Endothelial cell of umbilical vein (primary cell): Measurements from ENCODE around the gene DLGAP1. TPM values are rescaled to one million over a fixed set of nuclear protein-coding genes. Genes with fewer than 3 reads are reported as not detected.

ENCODE experiments used
- BruUV-seq: library from RNA; stranded (reverse); fragments of 400-500 nt; replicated peaks from 2 replicates; lab custom pipeline; 2021; lab: Mats Ljungman, UMichigan
- CTCF ChIA-PET: fragments of 300-600, 350-600 bp; sonication (Branson Sonifier 250); formaldehyde crosslinking; loops from one replicate; lab custom pipeline; 2021; ENCODE audit warnings: antibody characterized with exemption, inconsistent platforms; lab: Charles Lee
- POLR2A ChIA-PET: fragments of 300-600, 350-600 bp; sonication (Branson Sonifier 250); formaldehyde crosslinking; loops from one replicate; lab custom pipeline; 2021; ENCODE audit warnings: antibody characterized with exemption, inconsistent platforms; lab: Charles Lee
- DNase-seq: peaks from one replicate; pipeline ENCODE4 v3.0.0-alpha.2; 2011; ENCODE audit warnings: low read depth, low spot score
- FAIRE-seq: peaks from 2 replicates; lab custom pipeline; 2011; peaks lifted over from hg19 to GRCh38; lab: Jason Lieb, UNC
- H2AFZ ChIP-seq: 2 replicates; pipeline ENCODE4 v1.6.0; 2012; ENCODE audit warnings: low read depth, low read length, control low read depth, inconsistent platforms
- H3K27ac ChIP-seq: 2 replicates; pipeline ENCODE4 v1.5.1; 2011; ENCODE audit warnings: low read depth, mild to moderate bottlenecking, control low read depth, low read length, moderate library complexity; ENCODE audit not compliant: insufficient read depth
- H3K27me3 ChIP-seq, 2 experiments: 2 replicates each; pipeline versions ENCODE4 v1.6.0 to v1.6.1; 2011; ENCODE audit warnings: low read length in 2 of 2, mixed read lengths in 1 of 2; ENCODE audit not compliant: control insufficient read depth in 2 of 2, insufficient read depth in 2 of 2
- H3K36me3 ChIP-seq, 2 experiments: 2 replicates in 1 of 2; 3 replicates in 1 of 2; pipeline ENCODE4 v1.5.1; 2011; ENCODE audit warnings: low read length in 2 of 2, mild to moderate bottlenecking in 1 of 2, moderate library complexity in 1 of 2; ENCODE audit not compliant: control insufficient read depth in 2 of 2, insufficient read depth in 2 of 2; ENCODE audit errors: extremely low read depth in 1 of 2
- H3K4me1 ChIP-seq: 3 replicates; pipeline ENCODE4 v1.5.1; 2011; ENCODE audit warnings: mild to moderate bottlenecking, low read length; ENCODE audit not compliant: control insufficient read depth, insufficient read depth; ENCODE audit errors: extremely low read depth
- H3K4me2 ChIP-seq: 2 replicates; pipeline ENCODE4 v1.6.1; 2011; ENCODE audit warnings: low read length, control low read depth, mixed read lengths; ENCODE audit not compliant: insufficient read depth
- H3K4me3 ChIP-seq, 3 experiments: fragments of 200-600 bp in 1 of 3; sonication (generic), shearing (Covaris generic) in 1 of 3; replicated peaks in 1 of 3; 2 replicates each; pipeline ENCODE4 v1.5.1; 2011 to 2016; ENCODE audit warnings: control low read depth in 3 of 3, low read length in 3 of 3, mild to moderate bottlenecking in 2 of 3, inconsistent platforms in 1 of 3, low read depth in 1 of 3, moderate library complexity in 1 of 3; ENCODE audit not compliant: insufficient read depth in 1 of 3
- H3K79me2 ChIP-seq: 2 replicates; pipeline ENCODE4 v1.6.0; 2012; ENCODE audit warnings: low read length, inconsistent platforms; ENCODE audit not compliant: control insufficient read depth, insufficient read depth
- H3K9ac ChIP-seq: replicated peaks from 2 replicates; pipeline ENCODE3; 2011; ENCODE audit warnings: low read length, control low read depth; ENCODE audit not compliant: insufficient read depth; ENCODE audit errors: extremely low read depth
- H3K9me1 ChIP-seq: replicated peaks from 3 replicates; pipeline ENCODE4 v1.6.0; 2011; ENCODE audit warnings: mild to moderate bottlenecking, low read length; ENCODE audit not compliant: control insufficient read depth, insufficient read depth; ENCODE audit errors: extremely low read depth
- H3K9me3 ChIP-seq: replicated peaks from 2 replicates; pipeline ENCODE4 v1.5.1; 2012; ENCODE audit warnings: low read length, inconsistent platforms; ENCODE audit not compliant: control insufficient read depth, insufficient read depth
- H4K20me1 ChIP-seq: replicated peaks from 2 replicates; pipeline ENCODE3; 2011; ENCODE audit warnings: mild to moderate bottlenecking, low read length; ENCODE audit not compliant: control insufficient read depth, insufficient read depth; ENCODE audit errors: extremely low read depth
- CTCF ChIP-seq, 2 donors: IDR thresholded peaks; 1 replicate in 1 of 2; 2 replicates in 1 of 2; pipeline ENCODE4 v1.5.1; 2011; ENCODE audit warnings: low read length in 2 of 2, mild to moderate bottlenecking in 2 of 2, moderate library complexity in 2 of 2, control low read depth in 1 of 2, inconsistent platforms in 1 of 2, low read depth in 1 of 2; ENCODE audit not compliant: insufficient read depth in 1 of 2; ENCODE audit errors: extremely low read depth in 1 of 2
- EZH2 ChIP-seq: IDR thresholded peaks from 2 replicates; pipeline ENCODE4 v1.6.1; 2012; ENCODE audit warnings: borderline replicate concordance, low read depth, mild to moderate bottlenecking, moderate library complexity, low read length, inconsistent platforms; ENCODE audit not compliant: severe bottlenecking
- FOS ChIP-seq: IDR thresholded peaks from 2 replicates; pipeline ENCODE4 v1.6.1; 2011; ENCODE audit warnings: mild to moderate bottlenecking, low read length, moderate library complexity, borderline replicate concordance; ENCODE audit not compliant: insufficient read depth
- GATA2 ChIP-seq: IDR thresholded peaks from 2 replicates; pipeline ENCODE4 v1.7.0; 2011; ENCODE audit warnings: low read depth, mild to moderate bottlenecking, moderate library complexity, mixed read lengths, low read length; ENCODE audit not compliant: insufficient read length, insufficient read depth
- JUN ChIP-seq: IDR thresholded peaks from 2 replicates; pipeline ENCODE4 v1.6.1; 2011; ENCODE audit warnings: borderline replicate concordance, low read depth; ENCODE audit not compliant: insufficient read length, insufficient read depth
- MAX ChIP-seq: IDR thresholded peaks from 2 replicates; pipeline ENCODE4 v1.6.1; 2011; ENCODE audit not compliant: insufficient read depth, insufficient read length
- MYC ChIP-seq: IDR thresholded peaks from one replicate; pipeline ENCODE4 v1.6.1; 2011; ENCODE audit warnings: mild to moderate bottlenecking, low read depth, low read length
- POLR2A ChIP-seq: IDR thresholded peaks from 2 replicates; pipeline ENCODE4 v1.6.1; 2012; ENCODE audit warnings: low read depth, mild to moderate bottlenecking, control low read depth, low read length
- POLR2AphosphoS5 ChIP-seq: IDR thresholded peaks from 2 replicates; pipeline ENCODE4 v1.6.1; 2012; ENCODE audit warnings: low read depth, mild to moderate bottlenecking, control low read depth, low read length, moderate library complexity; ENCODE audit not compliant: insufficient read depth
- dilution Hi-C: fragments of 300-500 bp; cut with MboI; formaldehyde crosslinking; loops from one replicate; pipeline ENCODE4 v1.15.0; 2019; ENCODE audit warnings: low sequenced_read_pairs; ENCODE audit not compliant: extremely low pct_ligation_motif_present
- intact Hi-C: fragments of 100-400 bp; cut with micrococcal nuclease; formaldehyde crosslinking; loops from one replicate; pipeline ENCODE4 v1.10.0; 2022
- polyA plus RNA-seq, 4 experiments: library from polyadenylated mRNA; depleted of rRNA in 3 of 4; stranded (reverse) in 3 of 4; unstranded in 1 of 4; fragments of >200 nt; gene quantifications; 2 replicates each; pipeline versions ENCODE4 v1.2.1 to v1.2.3, GENCODE V29; 2011 to 2012; ENCODE audit warnings: missing spikeins in 1 of 4
- total RNA-seq: library from RNA; stranded (reverse); gene quantifications from 2 replicates; pipeline ENCODE4 v1.2.3, GENCODE V29; 2021

The DLGAP1 gene
- total and polyA plus RNA-seq, 2 donors (not counting 3 experiments of a cell fraction or from before 2014, with no cell fraction given): 0.04 TPM; not detected in 1

GRCh38 chr18:3713166-3713565 lies 741.9 kb downstream of the DLGAP1 start:
- H3K27me3 ChIP-seq: no peaks in the 10 kb centered on the region
- H2AFZ ChIP-seq: peak overlapping the region; percentile 44
- TF ChIP-seq JUN (no peak), MAX (no peak), POLR2AphosphoS5 (no peak), EZH2 (no peak), CTCF (IDR thresholded peaks at IDR 0.05; ENCODE audit: extremely low read depth in 1 of 2, insufficient read depth in 1 of 2, low read depth in 1 of 2, low read length in 2 of 2) (no peak), FOS (no peak), GATA2 (no peak), MYC (no peak), POLR2A (no peak)
- no peaks in the 10 kb centered on the region for H3K9me3 ChIP-seq
- H3K9me1 ChIP-seq: no peaks in the 10 kb centered on the region
- no peak for DNase-seq
- POLR2A ChIA-PET: no interaction called here
- no peaks in the 10 kb centered on the region for H3K36me3 ChIP-seq
- FAIRE-seq: no peak
- no peaks in the 10 kb centered on the region for H4K20me1 ChIP-seq
- CTCF ChIA-PET: interaction anchor here (0.9 to 6.2 kb wide), 3 partner anchors 47 to 156 kb away, joined by 6 to 55 read pairs (median 9); no protein-coding TSS in a partner anchor
- intact Hi-C loops: no loop called here
- dilution Hi-C loops: no loop called here
- H3K79me2 ChIP-seq: no peaks in the 10 kb centered on the region
- H3K27ac ChIP-seq: no peak overlapping the region
- H3K4me3 ChIP-seq: no peak overlapping the region
- H3K4me1 ChIP-seq: peaks cover 27% of the 10 kb centered on the region
- BruUV-seq: no TSS peak
- H3K4me2 ChIP-seq: no peak overlapping the region
- no peak overlapping the region for H3K9ac ChIP-seq
